K562 treated with DMSO at 1 percent for 48 hours (cell line): ENCODE measurements around the gene AGXT2. TPM values are rescaled to one million over a fixed set of nuclear protein-coding genes. Genes with fewer than 3 reads are reported as not detected.

Experiments used
- total RNA-seq: library from RNA; unstranded; fragments of 300-600 nt; gene quantifications from 2 replicates; pipeline ENCODE4 v1.2.3, GENCODE V29; 2022; ENCODE audit warnings: low replicate concordance; ENCODE audit errors: extremely low read depth

The AGXT2 gene
- not detected in 2 replicates for total RNA-seq

GRCh38 chr5:35047785-35048404 lies at the start of gene AGXT2:
AGXT2 (minus strand) TSS chr5:35047949; CDS start chr5:35047892, 57 bp downstream.

Other genes with a start within 250 kb of the AGXT2 start
- not detected in 2 replicates for gene TTC23L, start 208.8 kb downstream of the AGXT2 start, total RNA-seq
- gene RAD1, start 132.4 kb downstream of the AGXT2 start, total RNA-seq, result not detected in 2 replicates
- gene BRIX1, start 132.2 kb downstream of the AGXT2 start, total RNA-seq, result not detected in 2 replicates
- 227 TPM in 1 of 2 replicates, not detected in the other for gene DNAJC21, start 118.4 kb downstream of the AGXT2 start, total RNA-seq
- gene PRLR, start 182.5 kb upstream of the AGXT2 start, total RNA-seq, result not detected in 2 replicates